ENCODE data around the gene SDHAF2. TPM values are rescaled to one million over a fixed set of nuclear protein-coding genes. Genes with fewer than 3 reads are reported as not detected.

Gene SDHAF2
- total RNA-seq, 1 experiment from 2014 or later = 43.2 TPM

GRCh38 chr11:61486779-61487178, 56.9 kb downstream of the SDHAF2 start:
- intact Hi-C loops (cut with micrococcal nuclease; ENCODE audit: unreplicated experiment) = no loop called here
- H3K36me3 ChIP-seq (ENCODE audit: control insufficient read depth, insufficient read depth, low read length) = no peaks in the 10 kb centered on the region
- H3K4me1 ChIP-seq (ENCODE audit: control insufficient read depth, insufficient read depth, low read length) = peaks cover 16% of the 10 kb centered on the region
- no peak overlapping the region for H3K4me3 ChIP-seq (ENCODE audit: low read depth in 2 of 2, low read length in 2 of 2)
- ATAC-seq (no peak), DNase-seq (ENCODE audit: low read depth, low spot score) (no peak)
- H3K27me3 ChIP-seq (ENCODE audit: control insufficient read depth, insufficient read depth, low read length) = no peaks in the 10 kb centered on the region
- in situ Hi-C loops (cut with HindIII; ENCODE audit: low pct_unique_long_range_greater_than_20kb, low sequenced_read_pairs) = no loop called here
- TF ChIP-seq SIN3A (IDR thresholded peaks at IDR 0.05; ENCODE audit: borderline replicate concordance, insufficient read depth, low read depth, low read length) (no peak), POLR2AphosphoS5 (IDR thresholded peaks at IDR 0.05; ENCODE audit: low read depth, low read length) (no peak), CTCF (IDR thresholded peaks at IDR 0.05) (no peak), TCF7L2 (IDR thresholded peaks at IDR 0.05; ENCODE audit: low read depth, low read length) (no peak), REST (IDR thresholded peaks at IDR 0.05; ENCODE audit: insufficient read depth in 1 of 2, low read depth in 2 of 2, low read length in 1 of 2) (no peak)
- no peak overlapping the region for H3K27ac ChIP-seq (ENCODE audit: low read length)
- ChIA-PET POLR2A (no interaction called here), CTCF (no interaction called here)
- no peaks in the 10 kb centered on the region for H3K9me3 ChIP-seq (ENCODE audit: control insufficient read depth, insufficient read depth, low read depth, low read length)
- no TSS peak for BruUV-seq (replicated peaks)

GRCh38 chr11:61487342-61488025, 57.6 kb downstream of the SDHAF2 start:
- ATAC-seq = no peak
- Histone ChIP-seq H3K9me3 (ENCODE audit: control insufficient read depth, insufficient read depth, low read depth, low read length) (no peaks in the 10 kb centered on the region), H3K4me3 (ENCODE audit: low read depth in 2 of 2, low read length in 2 of 2) (no peak overlapping the region), H3K36me3 (ENCODE audit: control insufficient read depth, insufficient read depth, low read length) (no peaks in the 10 kb centered on the region), H3K27me3 (ENCODE audit: control insufficient read depth, insufficient read depth, low read length) (no peaks in the 10 kb centered on the region), H3K27ac (ENCODE audit: low read length) (no peak overlapping the region), H3K4me1 (ENCODE audit: control insufficient read depth, insufficient read depth, low read length) (peaks cover 16% of the 10 kb centered on the region)
- no TSS peak for BruUV-seq (replicated peaks)
- intact Hi-C loops (cut with micrococcal nuclease; ENCODE audit: unreplicated experiment) (no loop called here), in situ Hi-C loops (cut with HindIII; ENCODE audit: low pct_unique_long_range_greater_than_20kb, low sequenced_read_pairs) (no loop called here)
- DNase-seq (ENCODE audit: low read depth, low spot score) = no peak
- POLR2A ChIA-PET = no interaction called here
- TF ChIP-seq SIN3A (IDR thresholded peaks at IDR 0.05; ENCODE audit: borderline replicate concordance, insufficient read depth, low read depth, low read length) = no peak
- no peak for TF ChIP-seq CTCF (IDR thresholded peaks at IDR 0.05)
- TF ChIP-seq POLR2AphosphoS5 (IDR thresholded peaks at IDR 0.05; ENCODE audit: low read depth, low read length) = no peak
- no peak for TF ChIP-seq REST (IDR thresholded peaks at IDR 0.05; ENCODE audit: insufficient read depth in 1 of 2, low read depth in 2 of 2, low read length in 1 of 2)
- no peak for TF ChIP-seq TCF7L2 (IDR thresholded peaks at IDR 0.05; ENCODE audit: low read depth, low read length)
- CTCF ChIA-PET = interaction anchor here (0.7 kb wide), 2 partner anchors 28 to 143 kb away, joined by 5 to 11 read pairs; no protein-coding TSS in a partner anchor

Measured in Panc1 (cell line).